ENCODE measurements around the gene PXDN.

Gene PXDN

GRCh38 chr2:1789610-1790009, 45.3 kb upstream of the PXDN start:
- peaks cover 72% of the 10 kb centered on the region for H3K4me1 ChIP-seq (ENCODE audit: insufficient read depth, low read length, poor library complexity, severe bottlenecking)
- H3K9ac ChIP-seq (ENCODE audit: low read depth, low read length, poor library complexity, severe bottlenecking) = no peak overlapping the region
- H3K36me3 ChIP-seq (ENCODE audit: insufficient read depth, low read length) = no peaks in the 10 kb centered on the region
- H4K20me1 ChIP-seq (ENCODE audit: insufficient read depth, low read length, poor library complexity, severe bottlenecking) = no peaks in the 10 kb centered on the region
- no peak overlapping the region for H3K4me2 ChIP-seq (ENCODE audit: low read depth, low read length, poor library complexity, severe bottlenecking)
- no peaks in the 10 kb centered on the region for H3K27me3 ChIP-seq (ENCODE audit: insufficient read depth, low read length, poor library complexity, severe bottlenecking)
- H3K9me3 ChIP-seq (ENCODE audit: insufficient read depth, low read depth, low read length) = no peaks in the 10 kb centered on the region
- H3K4me3 ChIP-seq (ENCODE audit: low read length, poor library complexity, severe bottlenecking) = no peak overlapping the region
- H2AFZ ChIP-seq (ENCODE audit: low read length) = no peak overlapping the region
- no peaks in the 10 kb centered on the region for H3K9me2 ChIP-seq (replicated peaks; ENCODE audit: low read depth, low read length)
- peaks cover 10% of the 10 kb centered on the region; the same call in 1 of the 2 replicates for H3K79me2 ChIP-seq (ENCODE audit: insufficient read depth, low read length)
- no peaks in the 10 kb centered on the region for H3F3A ChIP-seq (ENCODE audit: low read depth)
- TF ChIP-seq CTCF (conservative IDR thresholded peaks at IDR 0.05; ENCODE audit: low read length) = peak; percentile 37; the same call in 1 of the 2 replicates
- no peak for TF ChIP-seq EZH2phosphoT487 (IDR thresholded peaks at IDR 0.05; ENCODE audit: borderline replicate concordance)

- Histone ChIP-seq H3K4me1 (ENCODE audit: insufficient read depth, low read length, poor library complexity, severe bottlenecking) (peaks cover 73% of the 10 kb centered on the region), H4K20me1 (ENCODE audit: insufficient read depth, low read length, poor library complexity, severe bottlenecking) (no peaks in the 10 kb centered on the region), H3K4me2 (ENCODE audit: low read depth, low read length, poor library complexity, severe bottlenecking) (no peak overlapping the region), H3K9ac (ENCODE audit: low read depth, low read length, poor library complexity, severe bottlenecking) (peak overlapping the region; percentile 13), H3K4me3 (ENCODE audit: low read length, poor library complexity, severe bottlenecking) (no peak overlapping the region), H3F3A (ENCODE audit: low read depth) (no peaks in the 10 kb centered on the region), H2AFZ (ENCODE audit: low read length) (no peak overlapping the region), H3K9me3 (ENCODE audit: insufficient read depth, low read depth, low read length) (no peaks in the 10 kb centered on the region), H3K79me2 (ENCODE audit: insufficient read depth, low read length) (peaks cover 7% of the 10 kb centered on the region; the same call in 1 of the 2 replicates), H3K9me2 (replicated peaks; ENCODE audit: low read depth, low read length) (no peaks in the 10 kb centered on the region), H3K36me3 (ENCODE audit: insufficient read depth, low read length) (no peaks in the 10 kb centered on the region), H3K27me3 (ENCODE audit: insufficient read depth, low read length, poor library complexity, severe bottlenecking) (no peaks in the 10 kb centered on the region)
- TF ChIP-seq CTCF (conservative IDR thresholded peaks at IDR 0.05; ENCODE audit: low read length) = no peak
- no peak for TF ChIP-seq EZH2phosphoT487 (IDR thresholded peaks at IDR 0.05; ENCODE audit: borderline replicate concordance)
Observed at GRCh38 chr2:1788478-1788959, 44.2 kb upstream of the PXDN start.

GRCh38 chr2:1787755-1788477, 43.6 kb upstream of the PXDN start:
- H2AFZ ChIP-seq (ENCODE audit: low read length) = no peak overlapping the region
- no peaks in the 10 kb centered on the region for H4K20me1 ChIP-seq (ENCODE audit: insufficient read depth, low read length, poor library complexity, severe bottlenecking)
- no peaks in the 10 kb centered on the region for H3F3A ChIP-seq (ENCODE audit: low read depth)
- H3K9me3 ChIP-seq (ENCODE audit: insufficient read depth, low read depth, low read length) = no peaks in the 10 kb centered on the region
- no peak overlapping the region for H3K4me2 ChIP-seq (ENCODE audit: low read depth, low read length, poor library complexity, severe bottlenecking)
- peaks cover under 1% of the 10 kb centered on the region; the same call in 1 of the 2 replicates for H3K79me2 ChIP-seq (ENCODE audit: insufficient read depth, low read length)
- no peaks in the 10 kb centered on the region for H3K36me3 ChIP-seq (ENCODE audit: insufficient read depth, low read length)
- H3K4me1 ChIP-seq (ENCODE audit: insufficient read depth, low read length, poor library complexity, severe bottlenecking) = peaks cover 69% of the 10 kb centered on the region
- no peaks in the 10 kb centered on the region for H3K9me2 ChIP-seq (replicated peaks; ENCODE audit: low read depth, low read length)
- peak overlapping the region; percentile 13 for H3K9ac ChIP-seq (ENCODE audit: low read depth, low read length, poor library complexity, severe bottlenecking)
- TF ChIP-seq EZH2phosphoT487 (IDR thresholded peaks at IDR 0.05; ENCODE audit: borderline replicate concordance) (no peak), CTCF (conservative IDR thresholded peaks at IDR 0.05; ENCODE audit: low read length) (no peak)
- no peaks in the 10 kb centered on the region for H3K27me3 ChIP-seq (ENCODE audit: insufficient read depth, low read length, poor library complexity, severe bottlenecking)
- H3K4me3 ChIP-seq (ENCODE audit: low read length, poor library complexity, severe bottlenecking) = no peak overlapping the region

Data from Loucy (cell line).